PC-3 (cell line): Measurements from ENCODE around the gene KLKB1. TPM values are rescaled to one million over a fixed set of nuclear protein-coding genes. Genes with fewer than 3 reads are reported as not detected.

Source experiments
- ATAC-seq: fragments of 200-7000 bp; cut with Tn5 transposase; 2 replicates; pipeline ENCODE4 v1.9.1; 2020; ENCODE audit warnings: mild to moderate bottlenecking, moderate library complexity
- BruUV-seq: library from RNA; stranded (reverse); fragments of 400-500 nt; replicated peaks from 2 replicates; lab custom pipeline; 2021; lab: Mats Ljungman, UMichigan
- CTCF ChIA-PET: fragments of 300-600 bp; sonication (Branson Sonifier 250); formaldehyde crosslinking; loops from one replicate; lab custom pipeline; 2022; ENCODE audit warnings: antibody characterized with exemption; lab: Charles Lee
- POLR2A ChIA-PET: fragments of 300-600 bp; sonication (Branson Sonifier 250); formaldehyde crosslinking; loops from one replicate; lab custom pipeline; 2022; ENCODE audit warnings: antibody characterized with exemption; ENCODE audit not compliant: unreplicated experiment; lab: Charles Lee
- DNase-seq: peaks from one replicate; pipeline ENCODE4 v3.0.0-alpha.2; 2015
- H2AFZ ChIP-seq: fragments of 300-600 bp; sonication (generic); 2 replicates; pipeline ENCODE4 v1.6.0; 2016; ENCODE audit warnings: antibody characterized with exemption, low read length
- H3F3A ChIP-seq: fragments of 300-600 bp; sonication (generic); one replicate; pipeline ENCODE4 v1.6.0; 2017; ENCODE audit warnings: antibody characterized with exemption, low read length, control low read depth, mild to moderate bottlenecking; ENCODE audit not compliant: unreplicated experiment
- H3K27ac ChIP-seq: fragments of 300-600 bp; sonication (generic); 2 replicates; pipeline ENCODE4 v1.5.1; 2016; ENCODE audit warnings: mild to moderate bottlenecking, low read length
- H3K27me3 ChIP-seq: fragments of 300-600 bp; sonication (generic); 2 replicates; pipeline ENCODE4 v1.6.1; 2016; ENCODE audit warnings: low read length, mixed read lengths
- H3K36me3 ChIP-seq: fragments of 300-600 bp; sonication (generic); 2 replicates; pipeline ENCODE4 v1.6.1; 2016; ENCODE audit warnings: low read depth, mixed run types, low read length, mixed read lengths
- H3K4me1 ChIP-seq: fragments of 300-600 bp; sonication (generic); 2 replicates; pipeline ENCODE4 v1.5.1; 2016; ENCODE audit warnings: low read length; ENCODE audit not compliant: insufficient read depth
- H3K4me2 ChIP-seq: fragments of 300-600 bp; sonication (generic); 2 replicates; pipeline ENCODE4 v1.6.0; 2016; ENCODE audit warnings: low read length
- H3K4me3 ChIP-seq: fragments of 300-600 bp; sonication (generic); 2 replicates; pipeline ENCODE4 v1.5.1; 2016; ENCODE audit warnings: mild to moderate bottlenecking, low read length, mixed read lengths
- H3K79me2 ChIP-seq: fragments of 300-600 bp; sonication (generic); 2 replicates; pipeline ENCODE4 v1.6.1; 2017; ENCODE audit warnings: low read length, mixed read lengths
- H3K9ac ChIP-seq: fragments of 300-600 bp; sonication (generic); 2 replicates; pipeline ENCODE4 v1.6.0; 2016; ENCODE audit warnings: mild to moderate bottlenecking, low read length
- H3K9me2 ChIP-seq: fragments of 300-600 bp; sonication (generic); replicated peaks from 2 replicates; pipeline ENCODE4 v1.6.1; 2016; ENCODE audit warnings: mixed run types, low read length, mixed read lengths
- H3K9me3 ChIP-seq: fragments of 300-600 bp; sonication (generic); 2 replicates; pipeline ENCODE4 v1.6.1; 2016; ENCODE audit warnings: low read length, mixed read lengths
- H4K20me1 ChIP-seq: fragments of 300-600 bp; sonication (generic); 2 replicates; pipeline ENCODE4 v1.6.1; 2016; ENCODE audit warnings: low read length, mixed read lengths
- CTCF ChIP-seq: fragments of 300-600 bp; sonication (generic); conservative IDR thresholded peaks from 2 replicates; pipeline ENCODE4 v1.5.1; 2017; ENCODE audit warnings: antibody characterized with exemption, low read depth, mild to moderate bottlenecking, low read length
- EZH2 ChIP-seq: fragments of 300-600 bp; sonication (generic); IDR thresholded peaks from one replicate; pipeline ENCODE4 v1.6.1; 2017; ENCODE audit warnings: antibody characterized with exemption, mild to moderate bottlenecking, low read length; ENCODE audit not compliant: unreplicated experiment
- EZH2phosphoT487 ChIP-seq: fragments of 300-600 bp; sonication (generic); IDR thresholded peaks from 2 replicates; pipeline ENCODE4 v1.6.1; 2018; ENCODE audit warnings: mild to moderate bottlenecking, antibody characterized with exemption, low read length, borderline replicate concordance
- intact Hi-C: fragments of 100-400 bp; cut with micrococcal nuclease; formaldehyde crosslinking; loops from 2 replicates; pipeline ENCODE4 v1.9.0; 2023
- total RNA-seq: library from RNA; depleted of rRNA; stranded (reverse); fragments of >200 nt; gene quantifications from 2 replicates; pipeline ENCODE4 v1.2.3, GENCODE V29; 2014

KLKB1 gene
- total RNA-seq, 1 experiment from 2014 or later = not detected

DNA sequence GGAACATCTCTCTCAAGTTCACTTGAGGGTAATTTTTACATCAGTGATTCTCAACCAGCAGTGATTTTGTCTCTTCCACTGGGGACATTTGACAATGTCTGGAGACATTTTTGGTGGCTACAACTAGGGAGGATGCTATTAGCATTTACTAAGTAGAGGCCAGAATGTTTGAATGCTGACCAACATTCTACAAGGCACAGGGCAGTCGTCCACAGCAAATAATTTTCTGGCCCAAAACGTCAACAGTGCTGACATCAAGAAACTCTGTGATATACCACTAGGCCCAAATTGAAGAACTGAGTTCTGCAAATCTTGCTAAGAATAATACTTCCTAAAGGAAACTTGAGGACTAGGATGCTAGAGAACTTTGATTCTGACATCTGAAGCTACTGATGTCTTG, 7.1 kb downstream of the KLKB1 start:
- Histone ChIP-seq H3K9me3 (no peaks in the 10 kb centered on the region), H3K79me2 (no peaks in the 10 kb centered on the region), H3K9me2 (no peaks in the 10 kb centered on the region), H4K20me1 (no peaks in the 10 kb centered on the region), H3K27ac (no peak overlapping the region), H2AFZ (no peak overlapping the region), H3F3A (no peaks in the 10 kb centered on the region), H3K4me3 (no peak overlapping the region), H3K27me3 (peaks cover 10% of the 10 kb centered on the region; the same call in 1 of the 2 replicates), H3K36me3 (no peaks in the 10 kb centered on the region), H3K9ac (no peak overlapping the region), H3K4me1 (no peaks in the 10 kb centered on the region), H3K4me2 (no peak overlapping the region)
- ATAC-seq (no peak), DNase-seq (no peak)
- no TSS peak for BruUV-seq
- intact Hi-C loops = no loop called here
- CTCF ChIA-PET = no interaction called here
- TF ChIP-seq EZH2phosphoT487 = no peak
- no peak for TF ChIP-seq CTCF
- no peak for TF ChIP-seq EZH2
- POLR2A ChIA-PET = no interaction called here

- Histone ChIP-seq H3K79me2 (no peaks in the 10 kb centered on the region), H2AFZ (no peak overlapping the region), H3K27ac (no peak overlapping the region), H3F3A (no peaks in the 10 kb centered on the region), H4K20me1 (no peaks in the 10 kb centered on the region), H3K4me3 (no peak overlapping the region), H3K4me1 (no peaks in the 10 kb centered on the region), H3K4me2 (no peak overlapping the region), H3K9ac (no peak overlapping the region), H3K9me2 (no peaks in the 10 kb centered on the region), H3K27me3 (peaks cover 11% of the 10 kb centered on the region; the same call in 1 of the 2 replicates), H3K9me3 (no peaks in the 10 kb centered on the region), H3K36me3 (no peaks in the 10 kb centered on the region)
- POLR2A ChIA-PET = no interaction called here
- DNase-seq (no peak), ATAC-seq (no peak)
- CTCF ChIA-PET = no interaction called here
- no peak for TF ChIP-seq CTCF
- no peak for TF ChIP-seq EZH2phosphoT487
- TF ChIP-seq EZH2 = no peak
- intact Hi-C loops = no loop called here
- no TSS peak for BruUV-seq
Measured at GRCh38 chr4:186236126-186236525, 8.8 kb downstream of the KLKB1 start.

- H3K9ac ChIP-seq = no peak overlapping the region
- H3K79me2 ChIP-seq = no peaks in the 10 kb centered on the region
- ChIA-PET POLR2A (no interaction called here), CTCF (no interaction called here)
- no peak overlapping the region for H3K4me3 ChIP-seq
- no TSS peak for BruUV-seq
- ATAC-seq (no peak), DNase-seq (no peak)
- no peak overlapping the region for H3K4me2 ChIP-seq
- no peaks in the 10 kb centered on the region for H3K4me1 ChIP-seq
- H3K9me2 ChIP-seq = no peaks in the 10 kb centered on the region
- H2AFZ ChIP-seq = no peak overlapping the region
- no peaks in the 10 kb centered on the region for H3F3A ChIP-seq
- no peaks in the 10 kb centered on the region for H3K36me3 ChIP-seq
- no peak for TF ChIP-seq CTCF
- TF ChIP-seq EZH2 = no peak
- no peak for TF ChIP-seq EZH2phosphoT487
- no peaks in the 10 kb centered on the region for H3K9me3 ChIP-seq
- intact Hi-C loops = no loop called here
- H3K27ac ChIP-seq = no peak overlapping the region
- no peaks in the 10 kb centered on the region for H4K20me1 ChIP-seq
- H3K27me3 ChIP-seq = peaks cover 17% of the 10 kb centered on the region; the same call in 1 of the 2 replicates
Measured at GRCh38 chr4:186240452-186240847, 13.1 kb downstream of the KLKB1 start.
